HG03159 (cell line): ENCODE data around the gene AGBL1.

ENCODE experiments used
- ATAC-seq: cut with Tn5 transposase; IDR thresholded peaks from one replicate; pipeline ENCODE4 v1.9.1; 2021; ENCODE audit warnings: mild to moderate bottlenecking, moderate library complexity; ENCODE audit not compliant: unreplicated experiment

The AGBL1 gene

GRCh38 chr15:86629409-86630356, 550.0 kb downstream of the AGBL1 start:
- no peak for ATAC-seq

GRCh38 chr15:86630946-86631345, 551.3 kb downstream of the AGBL1 start:
- no peak for ATAC-seq

- ATAC-seq: no peak
Observed at GRCh38 chr15:86634146-86634545, 554.5 kb downstream of the AGBL1 start.

- no peak for ATAC-seq
Observed at GRCh38 chr15:86634992-86635638, 555.4 kb downstream of the AGBL1 start.

GRCh38 chr15:86644339-86644738, 564.7 kb downstream of the AGBL1 start:
- ATAC-seq: no peak

GRCh38 chr15:86645925-86646500, 566.3 kb downstream of the AGBL1 start:
- ATAC-seq: no peak

- ATAC-seq: no peak
Observed at GRCh38 chr15:86647810-86648440, 568.3 kb downstream of the AGBL1 start.

GRCh38 chr15:86649277-86649676, 569.6 kb downstream of the AGBL1 start:
- ATAC-seq: no peak

GRCh38 chr15:86650094-86650493, 570.4 kb downstream of the AGBL1 start:
- no peak for ATAC-seq

- ATAC-seq: no peak
Observed at GRCh38 chr15:86653344-86654197, 573.9 kb downstream of the AGBL1 start.

GRCh38 chr15:86654501-86654900, 574.8 kb downstream of the AGBL1 start:
- ATAC-seq: no peak

GRCh38 chr15:86657305-86657704, 577.6 kb downstream of the AGBL1 start:
- ATAC-seq: no peak

GRCh38 chr15:86659724-86660411, 580.2 kb downstream of the AGBL1 start:
- ATAC-seq: no peak

GRCh38 chr15:86661580-86661979, 581.9 kb downstream of the AGBL1 start:
- ATAC-seq: no peak

GRCh38 chr15:86663304-86663703, 583.6 kb downstream of the AGBL1 start:
- ATAC-seq: no peak

GRCh38 chr15:86663979-86664378, 584.3 kb downstream of the AGBL1 start:
- no peak for ATAC-seq

GRCh38 chr15:86664581-86664980, 584.9 kb downstream of the AGBL1 start:
- no peak for ATAC-seq

- ATAC-seq: no peak
Observed at GRCh38 chr15:86676002-86676401, 596.3 kb downstream of the AGBL1 start.

GRCh38 chr15:86677278-86677677, 597.6 kb downstream of the AGBL1 start:
- no peak for ATAC-seq

GRCh38 chr15:86685263-86685662, 605.6 kb downstream of the AGBL1 start:
- ATAC-seq: no peak
